Caco-2 (cell line): ENCODE measurements around the gene LAMC1. TPM values are rescaled to one million over a fixed set of nuclear protein-coding genes. Genes with fewer than 3 reads are reported as not detected.

ENCODE experiments used
- BruUV-seq: library from RNA; stranded (reverse); fragments of 400-500 nt; replicated peaks from 2 replicates; lab custom pipeline; 2021; lab: Mats Ljungman, UMichigan
- CTCF ChIA-PET: fragments of 300-600 bp; sonication (Branson Sonifier 250); formaldehyde crosslinking; loops from one replicate; lab custom pipeline; 2022; ENCODE audit warnings: antibody characterized with exemption; lab: Charles Lee
- POLR2A ChIA-PET: fragments of 300-600 bp; sonication (Branson Sonifier 250); formaldehyde crosslinking; loops from one replicate; lab custom pipeline; 2022; ENCODE audit warnings: antibody characterized with exemption; lab: Charles Lee
- DNase-seq, 2 experiments: peaks; one replicate each; pipeline versions ENCODE4 v3.0.0 to v3.0.0-alpha.2; 2020 to 2022
- H3K27me3 ChIP-seq: replicated peaks from 2 replicates; pipeline ENCODE4 v1.6.0; 2011; ENCODE audit warnings: low read length; ENCODE audit not compliant: control insufficient read depth, insufficient read depth
- H3K36me3 ChIP-seq: 2 replicates; pipeline ENCODE4 v1.5.1; 2011; ENCODE audit warnings: low read length; ENCODE audit not compliant: control insufficient read depth, insufficient read depth
- H3K4me1 ChIP-seq: fragments of 250-450 bp; sonication (Bioruptor Pico); 2 replicates; pipeline ENCODE4 v1.5.1; 2020; ENCODE audit warnings: mild to moderate bottlenecking
- H3K4me3 ChIP-seq: 2 replicates; pipeline ENCODE4 v1.5.1; 2011; ENCODE audit warnings: low read depth, mild to moderate bottlenecking, control low read depth, low read length
- H3K9me3 ChIP-seq: fragments of 250-450 bp; sonication (Bioruptor Pico); 2 replicates; pipeline ENCODE4 v1.5.1; 2020; ENCODE audit warnings: mild to moderate bottlenecking, moderate library complexity
- H3K27ac Mint-ChIP-seq: one replicate; pipeline ENCODE4 v1.8.0; 2022; ENCODE audit warnings: mixed read lengths; ENCODE audit not compliant: unreplicated experiment
- H3K27me3 Mint-ChIP-seq: one replicate; pipeline ENCODE4 v1.8.0; 2022; ENCODE audit warnings: mixed read lengths; ENCODE audit not compliant: insufficient read depth, unreplicated experiment
- H3K36me3 Mint-ChIP-seq: one replicate; pipeline ENCODE4 v1.8.0; 2022; ENCODE audit warnings: mild to moderate bottlenecking, mixed read lengths; ENCODE audit not compliant: insufficient read depth, unreplicated experiment
- H3K4me1 Mint-ChIP-seq: one replicate; pipeline ENCODE4 v1.8.0; 2022; ENCODE audit warnings: low read depth, mixed read lengths; ENCODE audit not compliant: unreplicated experiment
- H3K4me3 Mint-ChIP-seq: one replicate; pipeline ENCODE4 v1.8.0; 2022; ENCODE audit warnings: mild to moderate bottlenecking, moderate library complexity, mixed read lengths; ENCODE audit not compliant: unreplicated experiment
- H3K9me3 Mint-ChIP-seq: one replicate; pipeline ENCODE4 v1.8.0; 2022; ENCODE audit warnings: mixed read lengths; ENCODE audit not compliant: unreplicated experiment
- CTCF ChIP-seq, 2 experiments: fragments of 200-600 bp in 1 of 2; IDR thresholded peaks; 1 replicate in 1 of 2; 2 replicates in 1 of 2; pipeline versions ENCODE4 v1.5.1 to v1.8.0; 2011 to 2022; ENCODE audit warnings: antibody characterized with exemption in 1 of 2, control low read depth in 1 of 2, inconsistent platforms in 1 of 2, low read depth in 1 of 2, low read length in 1 of 2, mild to moderate bottlenecking in 1 of 2, moderate library complexity in 1 of 2; ENCODE audit not compliant: insufficient read depth in 1 of 2, severe bottlenecking in 1 of 2, unreplicated experiment in 1 of 2
- intact Hi-C: fragments of 100-400 bp; cut with micrococcal nuclease; formaldehyde crosslinking; loops from one replicate; pipeline ENCODE4 v1.10.0; 2022; ENCODE audit not compliant: unreplicated experiment
- total RNA-seq: library from RNA; stranded (reverse); gene quantifications from 2 replicates; pipeline ENCODE4 v1.2.3, GENCODE V29; 2022

LAMC1 gene
- total RNA-seq, 1 experiment from 2014 or later = 323 TPM

- intact Hi-C loops = loop anchor here (1.0 kb wide), 4 partner anchors 54 to 205 kb away; partner anchors contain the start of gene LAMC2
- ChIA-PET POLR2A (interaction anchor here (1.3 kb wide), 1 partner anchor 57 kb away, joined by 3 read pairs; no protein-coding TSS in a partner anchor), CTCF (interaction anchor here (0.6 to 1.6 kb wide), 3 partner anchors 53 to 61 kb away, joined by 3 to 16 read pairs (median 3); no protein-coding TSS in a partner anchor)
- DNase-seq = peak; percentile 93
- Histone ChIP-seq H3K4me3 (peak overlapping the region; percentile 92), H3K4me1 (peaks cover 50% of the 10 kb centered on the region), H3K9me3 (no peaks in the 10 kb centered on the region), H3K27me3 (no peaks in the 10 kb centered on the region), H3K36me3 (no peaks in the 10 kb centered on the region)
- H3K4me3 Mint-ChIP-seq = peak overlapping the region; percentile 97
- TF ChIP-seq CTCF (IDR thresholded peaks at IDR 0.05; ENCODE audit: insufficient read depth in 1 of 2, low read depth in 1 of 2, low read length in 1 of 2, severe bottlenecking in 1 of 2, unreplicated experiment in 1 of 2) = peak; percentile 50 to 85
- peaks cover 33% of the 10 kb centered on the region for H3K4me1 Mint-ChIP-seq
- H3K36me3 Mint-ChIP-seq = peaks cover 40% of the 10 kb centered on the region
- no peaks in the 10 kb centered on the region for H3K27me3 Mint-ChIP-seq
- no peaks in the 10 kb centered on the region for H3K9me3 Mint-ChIP-seq
- no TSS peak for BruUV-seq
- peak overlapping the region; percentile 90 for H3K27ac Mint-ChIP-seq
These were observed 539 bp downstream of the LAMC1 start for GRCh38 chr1:183023601-183024316.

GRCh38 chr1:183024317-183025009 lies 1.2 kb downstream of the LAMC1 start:
- Mint-ChIP-seq H3K4me1 (peaks cover 40% of the 10 kb centered on the region), H3K36me3 (peaks cover 47% of the 10 kb centered on the region), H3K27me3 (no peaks in the 10 kb centered on the region), H3K4me3 (peak overlapping the region; percentile 97), H3K9me3 (no peaks in the 10 kb centered on the region), H3K27ac (peak overlapping the region; percentile 90)
- Histone ChIP-seq H3K4me1 (peaks cover 53% of the 10 kb centered on the region), H3K36me3 (no peaks in the 10 kb centered on the region), H3K27me3 (no peaks in the 10 kb centered on the region), H3K4me3 (peak overlapping the region; percentile 92), H3K9me3 (no peaks in the 10 kb centered on the region)
- ChIA-PET POLR2A (interaction anchor here (1.3 kb wide), 1 partner anchor 58 kb away, joined by 3 read pairs; no protein-coding TSS in a partner anchor), CTCF (interaction anchor here (1.6 kb wide), 1 partner anchor 62 kb away, joined by 16 read pairs; no protein-coding TSS in a partner anchor)
- intact Hi-C loops = loop anchor here (1.0 kb wide), 3 partner anchors 55 to 162 kb away; partner anchors contain the start of gene LAMC2
- DNase-seq = no peak
- TSS peak; percentile 48 for BruUV-seq
- no peak for TF ChIP-seq CTCF (IDR thresholded peaks at IDR 0.05; ENCODE audit: insufficient read depth in 1 of 2, low read depth in 1 of 2, low read length in 1 of 2, severe bottlenecking in 1 of 2, unreplicated experiment in 1 of 2)

- no TSS peak for BruUV-seq
- TF ChIP-seq CTCF (IDR thresholded peaks at IDR 0.05; ENCODE audit: insufficient read depth in 1 of 2, low read depth in 1 of 2, low read length in 1 of 2, severe bottlenecking in 1 of 2, unreplicated experiment in 1 of 2) = no peak
- H3K9me3 ChIP-seq = no peaks in the 10 kb centered on the region
- no peaks in the 10 kb centered on the region for H3K27me3 ChIP-seq
- POLR2A ChIA-PET = interaction anchor here (1.3 kb wide), 1 partner anchor 59 kb away, joined by 3 read pairs; no protein-coding TSS in a partner anchor
- intact Hi-C loops = no loop called here
- H3K36me3 ChIP-seq = no peaks in the 10 kb centered on the region
- no peak for DNase-seq
- peak overlapping the region; percentile 90 for H3K27ac Mint-ChIP-seq
- H3K9me3 Mint-ChIP-seq = no peaks in the 10 kb centered on the region
- H3K4me1 ChIP-seq = peaks cover 53% of the 10 kb centered on the region
- H3K4me3 ChIP-seq = peak overlapping the region; percentile 92
- H3K4me1 Mint-ChIP-seq = peaks cover 44% of the 10 kb centered on the region
- peak overlapping the region; percentile 97 for H3K4me3 Mint-ChIP-seq
- H3K27me3 Mint-ChIP-seq = no peaks in the 10 kb centered on the region
- CTCF ChIA-PET = interaction anchor here (1.3 to 1.6 kb wide), 2 partner anchors 56 to 62 kb away, joined by 3 to 16 read pairs; no protein-coding TSS in a partner anchor
- peaks cover 51% of the 10 kb centered on the region for H3K36me3 Mint-ChIP-seq
These were observed 1.8 kb downstream of the LAMC1 start for GRCh38 chr1:183025010-183025337.
